COLO668 (cell line): ENCODE results near the gene MCM9.

Experiments
- DNase-seq: peaks from one replicate; lab custom pipeline; 2025; ENCODE audit not compliant: unreplicated experiment; lab: John Stamatoyannopoulos, UW

The MCM9 gene

DNA sequence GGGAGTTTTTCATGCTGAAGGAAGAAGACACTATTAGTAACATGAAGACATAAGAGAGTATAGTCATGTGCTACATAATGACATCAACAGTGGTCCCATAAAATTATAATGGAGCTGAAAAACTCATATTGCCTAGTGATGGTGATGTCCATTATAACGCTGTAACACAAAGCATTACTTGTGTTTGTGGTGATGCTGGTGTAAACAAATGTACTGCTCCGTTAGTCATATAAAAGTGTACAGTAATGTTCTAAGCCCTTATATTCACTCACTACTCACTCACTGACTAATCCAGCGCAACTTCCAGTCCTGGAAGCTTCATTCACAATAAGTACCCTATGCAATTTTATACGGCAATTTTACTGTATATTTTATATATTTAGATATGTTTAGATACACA, 67.8 kb downstream of the MCM9 start:
- DNase-seq: no peak

DNA sequence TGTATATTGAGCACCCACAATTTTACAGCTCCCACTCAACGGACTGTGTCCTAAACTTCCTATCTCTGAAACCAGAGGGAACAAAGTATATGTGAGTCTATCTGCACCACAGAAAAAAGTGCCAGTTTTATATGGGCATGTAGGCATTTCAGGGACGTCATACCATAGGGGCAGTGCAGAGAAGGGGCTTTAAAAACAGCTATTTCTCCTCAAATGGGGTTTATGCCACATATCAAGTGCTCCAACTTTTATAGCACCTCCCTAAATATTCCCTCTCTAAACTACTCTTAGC, 69.9 kb downstream of the MCM9 start:
- DNase-seq: no peak

DNA sequence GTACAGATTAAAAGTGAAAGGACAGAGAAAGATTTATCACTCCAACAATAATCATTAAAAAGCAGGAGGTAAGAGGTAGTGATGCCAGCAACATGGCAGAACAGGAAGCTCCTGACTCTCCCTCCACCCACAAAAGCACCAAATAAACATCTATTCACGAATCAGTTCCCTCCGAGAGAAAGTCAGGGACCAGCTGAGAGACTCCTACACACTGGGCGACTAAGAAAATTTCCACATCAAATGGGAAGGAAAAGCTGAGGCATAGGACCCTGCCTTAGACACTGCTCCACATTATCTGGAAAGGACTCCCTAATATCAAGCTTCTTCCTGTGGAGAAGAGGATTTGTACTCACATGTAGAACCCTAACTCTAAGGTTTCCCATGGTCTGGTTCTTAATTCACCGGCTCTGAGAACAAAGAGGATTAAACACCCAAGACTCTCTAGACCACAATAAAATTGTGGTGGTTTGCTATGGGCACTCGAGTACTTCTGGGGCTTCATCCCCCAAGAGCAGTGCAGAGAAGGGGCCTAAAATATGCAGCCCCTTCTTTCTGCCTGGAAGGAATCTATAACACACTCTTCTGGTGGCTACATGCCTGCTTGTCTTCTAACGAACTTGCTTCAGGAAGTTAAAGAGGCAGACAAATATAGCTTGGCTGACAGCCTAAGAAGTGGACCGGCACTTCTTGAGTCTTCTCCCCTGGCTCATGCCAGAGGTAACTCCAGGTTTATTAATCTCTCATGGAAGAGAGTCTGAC, 70.4 kb downstream of the MCM9 start:
- DNase-seq: no peak

DNA sequence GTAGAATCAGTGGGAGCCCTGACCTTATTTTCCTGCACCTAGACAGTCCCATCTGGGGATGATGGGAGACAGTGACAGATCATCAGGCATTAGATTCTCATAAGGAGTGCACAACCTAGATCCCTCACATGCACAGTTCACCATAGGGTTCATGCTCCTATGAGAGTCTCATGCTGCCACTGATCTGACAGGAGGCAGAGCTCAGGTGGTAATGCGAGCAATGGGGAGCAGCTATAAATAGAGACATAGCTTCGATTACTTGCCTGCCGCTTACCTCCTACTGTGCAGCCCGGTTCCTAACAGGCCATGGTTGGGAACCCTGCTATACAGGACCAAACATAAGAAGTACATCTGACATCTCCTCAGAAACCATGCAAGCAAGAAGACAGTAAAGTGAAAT, 72.5 kb downstream of the MCM9 start:
- DNase-seq: no peak

DNA sequence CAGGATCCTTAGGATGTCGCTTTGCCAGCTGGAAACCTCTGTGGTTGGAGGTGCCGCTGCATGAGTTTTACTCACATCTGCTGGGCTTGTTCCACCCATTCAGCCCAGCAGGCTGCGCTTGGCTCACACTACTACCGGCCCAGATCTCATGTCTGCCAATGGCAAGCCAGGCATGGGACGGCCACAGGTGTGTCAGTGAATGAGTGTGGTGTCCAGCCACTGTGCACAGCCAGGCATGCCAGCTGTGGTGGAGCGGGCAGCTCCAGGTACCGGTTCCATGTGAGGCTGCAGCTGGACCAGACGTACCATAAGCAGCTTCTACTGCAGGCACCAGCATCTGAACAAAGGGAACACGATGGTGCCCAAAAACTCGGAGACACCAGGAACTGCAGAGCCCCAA, 74.1 kb downstream of the MCM9 start:
- DNase-seq: no peak

DNA sequence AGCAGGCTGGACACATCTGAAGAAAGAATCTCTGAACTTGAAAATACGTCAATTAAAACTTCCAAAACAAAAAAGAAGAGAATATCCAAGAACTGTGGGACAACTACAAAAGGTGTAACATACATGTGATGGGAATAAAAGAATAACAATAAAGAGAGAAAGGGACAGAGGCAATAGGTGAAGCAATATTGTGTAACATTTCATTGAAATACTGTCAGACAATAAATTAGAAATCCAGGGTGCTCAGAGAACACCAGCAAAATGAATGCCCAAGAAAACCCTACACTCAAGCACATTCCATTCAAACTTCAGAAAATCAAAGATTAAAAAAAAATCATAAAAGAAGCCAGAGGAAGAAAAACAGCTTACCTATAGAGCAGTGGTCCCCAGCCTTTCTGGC, 74.6 kb downstream of the MCM9 start:
- DNase-seq: no peak

DNA sequence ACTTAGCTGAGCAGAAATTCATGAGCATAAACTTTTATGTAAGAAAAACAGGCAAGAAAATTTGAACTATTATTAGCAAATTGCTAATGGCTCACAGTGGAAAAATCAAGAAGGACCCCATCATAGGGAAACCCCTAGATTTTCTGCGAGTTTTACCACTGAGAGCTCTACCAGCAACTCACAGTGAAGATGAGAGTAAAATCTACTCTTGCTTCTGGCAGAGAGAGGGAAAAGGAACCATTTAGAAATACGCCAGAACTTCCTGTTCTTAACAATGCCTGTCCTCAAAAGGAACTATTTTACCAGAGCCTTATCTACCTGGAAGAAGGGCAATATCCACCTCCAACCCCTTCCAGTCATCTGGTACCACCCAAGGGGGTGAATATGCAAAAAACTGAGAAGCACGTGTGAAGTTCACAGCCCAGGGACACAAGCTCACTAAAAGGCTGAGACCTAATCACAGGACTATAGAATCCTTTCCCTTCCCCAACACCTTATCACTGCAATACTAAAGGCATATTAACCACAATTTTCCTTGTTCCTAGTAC, 75.4 kb downstream of the MCM9 start:
- no peak for DNase-seq

DNA sequence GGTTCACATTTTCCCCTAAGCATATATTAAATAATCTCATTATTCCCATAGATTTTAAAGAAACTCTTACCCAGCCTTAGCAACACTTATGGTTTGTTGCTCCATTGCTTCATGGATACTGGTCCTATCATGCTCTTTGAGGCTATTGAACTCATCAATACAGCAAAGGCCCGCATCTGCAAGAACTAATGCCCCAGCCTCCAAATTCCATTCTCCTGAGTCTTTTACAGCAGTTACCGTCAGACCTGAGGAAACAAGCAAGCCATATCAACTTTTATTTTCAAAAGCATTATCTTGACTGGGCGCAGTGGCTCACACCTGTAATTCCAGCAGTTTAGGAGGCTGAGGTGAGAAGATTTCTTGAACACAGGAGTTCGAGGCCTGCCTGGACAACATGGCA, 78.7 kb downstream of the MCM9 start:
- no peak for DNase-seq

DNA sequence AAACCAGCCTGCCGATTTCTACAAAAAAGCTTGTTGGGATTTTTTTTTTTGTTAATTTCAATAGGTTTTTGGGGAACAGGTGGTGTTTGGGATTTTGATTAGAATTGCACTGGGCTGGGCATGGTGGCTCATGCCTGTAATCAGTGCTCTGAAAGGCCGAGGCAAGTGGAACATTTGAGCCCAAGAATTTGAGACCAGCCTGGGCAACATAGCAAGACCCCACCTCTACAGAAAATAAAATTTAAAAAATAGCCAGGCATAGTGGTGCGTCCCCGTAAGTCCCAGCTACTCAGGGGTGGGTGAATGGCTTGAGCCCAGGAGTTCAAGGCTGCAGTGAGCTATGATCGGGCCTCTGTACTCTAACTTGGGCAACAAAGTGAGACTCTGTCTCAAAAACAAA, 81.6 kb downstream of the MCM9 start:
- DNase-seq: no peak

DNA sequence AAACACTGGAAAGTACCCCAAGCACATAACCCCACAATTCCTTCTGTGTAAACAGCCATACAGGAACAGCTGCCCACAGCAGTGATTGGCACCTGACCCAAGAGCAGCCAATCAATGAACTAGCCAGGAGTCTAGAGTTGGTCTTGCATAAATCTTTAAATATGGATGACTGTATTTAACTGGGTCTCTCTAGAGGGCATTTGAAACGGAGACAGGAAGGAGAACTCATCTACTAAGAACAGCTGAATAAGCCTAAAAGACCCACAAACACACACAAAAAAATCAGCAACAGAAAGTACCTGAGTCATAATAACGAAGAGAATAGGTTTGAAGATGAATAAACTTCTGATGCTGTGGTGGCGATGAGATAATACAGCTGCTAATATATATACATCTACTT, 90.0 kb downstream of the MCM9 start:
- DNase-seq: no peak

DNA sequence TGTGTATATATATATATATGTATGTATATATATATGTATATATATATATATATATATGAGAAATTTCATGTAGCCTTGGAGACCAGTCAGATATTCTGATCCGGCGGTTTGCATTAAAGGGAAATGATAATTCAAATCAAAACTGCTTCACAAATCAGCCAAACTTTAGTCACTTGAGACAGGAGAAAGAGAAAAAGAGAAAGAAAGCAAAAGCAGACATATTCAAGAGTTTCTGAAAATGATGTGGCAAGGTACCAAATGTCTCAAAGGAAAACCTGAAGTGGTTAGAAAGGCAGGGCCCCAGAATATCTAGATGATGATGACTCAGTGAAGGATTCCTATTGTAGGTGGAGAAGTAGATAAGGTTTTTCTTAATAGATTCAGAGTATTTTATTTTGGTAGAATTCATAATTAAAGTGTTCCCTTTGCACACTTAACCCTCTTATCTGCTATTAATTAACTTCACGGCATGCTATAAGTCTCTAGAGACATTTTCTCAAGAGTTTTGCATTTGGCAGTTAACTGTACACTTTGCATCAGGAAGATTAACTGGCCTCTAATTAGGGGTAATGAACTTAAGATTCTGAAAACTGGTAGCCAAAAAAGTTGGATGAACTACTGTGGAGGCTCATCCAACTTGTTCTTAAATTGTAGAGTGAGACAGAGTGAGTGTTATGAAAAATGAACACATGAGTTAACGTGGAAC, 91.1 kb downstream of the MCM9 start:
- no peak for DNase-seq

DNA sequence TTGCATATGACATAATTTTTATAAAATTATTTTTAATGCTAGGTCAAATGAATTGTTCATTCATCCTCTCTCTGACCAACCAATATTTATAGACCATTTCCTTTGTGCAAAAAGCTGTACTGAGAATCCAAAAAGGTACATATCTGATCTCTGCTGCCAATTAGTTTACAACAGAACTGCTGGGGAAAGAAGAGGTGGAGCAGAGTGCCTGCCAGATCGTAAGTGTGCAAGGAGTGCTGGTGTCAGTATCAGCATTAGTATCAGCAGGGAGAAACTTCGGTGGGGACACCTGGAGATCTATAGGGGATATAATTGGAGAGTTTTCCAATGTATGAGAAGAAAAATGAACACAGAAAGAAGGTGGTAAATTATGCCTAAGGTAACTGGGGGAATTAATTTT, 104.3 kb downstream of the MCM9 start:
- DNase-seq: no peak

DNA sequence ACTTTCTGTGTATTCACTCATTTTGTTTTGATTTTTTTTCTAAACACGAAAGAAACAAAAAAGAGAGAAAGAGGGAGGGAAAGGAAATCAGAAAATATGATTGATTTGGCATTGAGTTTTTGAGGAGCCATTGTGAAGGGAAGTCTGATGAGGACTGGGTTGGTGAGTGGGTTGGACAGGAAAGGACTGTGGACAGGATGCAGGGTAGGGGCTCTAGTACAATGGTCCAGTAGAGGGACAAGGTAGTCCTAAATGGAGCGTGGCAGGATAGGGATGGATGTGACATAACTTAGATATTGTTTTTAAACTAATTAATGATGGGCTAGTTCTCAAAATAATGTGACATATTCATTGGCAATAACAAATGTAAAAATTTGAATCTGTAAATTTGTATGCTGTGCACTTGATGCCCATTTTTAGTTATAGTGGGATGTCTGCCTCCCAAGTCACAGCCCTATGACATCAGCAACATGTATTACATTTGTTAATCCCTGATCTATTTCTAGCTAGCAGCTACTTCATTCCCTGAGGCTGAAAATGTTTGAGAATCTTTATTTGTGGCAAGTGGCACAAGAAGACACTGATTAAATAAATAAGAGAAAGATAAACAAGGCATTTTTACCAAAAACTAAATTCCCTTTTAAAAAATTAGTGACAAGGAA, 105.0 kb downstream of the MCM9 start:
- no peak for DNase-seq

DNA sequence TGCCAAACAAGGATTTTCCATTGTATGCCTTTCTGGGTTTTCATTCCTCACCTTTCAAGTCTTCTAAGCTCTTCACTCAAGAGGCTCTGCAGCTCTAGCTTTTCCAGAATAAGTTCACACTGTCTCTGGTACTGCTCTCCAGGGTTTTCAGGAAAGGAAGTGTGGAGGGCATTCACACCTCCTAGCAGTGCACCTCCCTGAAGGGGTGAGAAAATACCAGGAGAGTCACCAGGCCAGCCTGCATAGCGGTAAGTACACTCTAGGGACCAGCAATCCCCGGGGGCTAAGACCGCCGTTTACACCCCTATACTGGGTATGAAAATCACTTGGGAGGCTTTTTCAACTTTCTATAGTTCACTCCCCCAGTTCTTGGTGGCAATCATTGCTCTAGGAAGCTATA, 108.9 kb downstream of the MCM9 start:
- no peak for DNase-seq

DNA sequence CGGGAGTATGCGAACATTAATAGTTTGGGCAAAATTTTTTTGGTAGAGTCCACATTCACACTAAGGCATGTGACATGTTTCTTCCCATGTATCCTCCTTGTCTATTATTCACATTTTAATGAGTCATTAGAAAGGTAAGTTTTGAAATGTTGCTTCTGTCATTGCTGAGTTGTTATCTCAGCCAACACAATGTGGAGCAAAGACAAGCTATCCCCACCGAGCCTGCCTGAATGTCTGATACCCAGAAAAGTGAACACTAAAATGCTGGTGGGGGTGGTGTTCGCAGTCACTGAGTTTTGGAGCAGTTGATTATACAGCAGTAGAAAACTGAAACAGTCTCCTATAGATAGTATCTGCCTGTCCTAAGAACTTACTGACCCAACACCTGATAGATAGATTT, 109.3 kb downstream of the MCM9 start:
- DNase-seq: no peak

DNA sequence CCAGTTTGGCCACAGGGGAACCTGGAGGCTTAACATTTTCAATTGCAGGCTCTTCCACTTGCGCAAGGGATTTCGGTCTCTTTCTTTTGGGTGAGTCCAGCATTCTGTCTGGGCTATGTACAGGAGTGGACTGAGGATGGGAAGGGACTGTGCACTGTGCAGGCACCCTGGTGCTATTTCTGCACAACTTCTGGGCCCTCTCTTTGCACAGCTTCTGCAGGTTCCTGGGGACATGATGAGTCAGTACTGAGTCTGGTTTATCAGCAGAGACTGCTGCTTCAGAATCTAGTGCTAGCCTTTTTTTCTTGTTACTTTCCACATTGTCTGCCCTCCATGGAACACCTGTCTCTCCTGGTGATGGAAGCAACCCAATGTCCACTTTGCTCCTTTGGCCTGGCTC, 119.5 kb downstream of the MCM9 start:
- no peak for DNase-seq

DNA sequence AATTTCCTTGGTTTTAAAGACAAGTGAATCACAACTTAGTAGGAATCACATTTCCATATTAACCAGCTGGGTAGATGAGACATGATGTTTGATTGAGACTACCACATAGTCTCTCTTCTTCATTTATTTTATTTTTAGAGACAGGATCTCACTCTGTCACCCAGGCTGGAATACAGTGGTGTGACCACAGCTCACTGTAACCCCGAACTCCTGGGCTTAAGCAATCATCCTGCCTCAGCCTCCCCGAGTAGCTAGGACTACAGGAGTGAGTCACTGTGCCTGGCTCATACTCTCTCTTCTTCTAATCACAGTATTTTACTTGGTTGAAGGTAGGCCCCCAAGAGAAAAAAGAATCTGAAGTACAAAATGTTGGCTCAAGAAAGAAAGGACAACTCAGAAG, 121.2 kb downstream of the MCM9 start:
- no peak for DNase-seq

DNA sequence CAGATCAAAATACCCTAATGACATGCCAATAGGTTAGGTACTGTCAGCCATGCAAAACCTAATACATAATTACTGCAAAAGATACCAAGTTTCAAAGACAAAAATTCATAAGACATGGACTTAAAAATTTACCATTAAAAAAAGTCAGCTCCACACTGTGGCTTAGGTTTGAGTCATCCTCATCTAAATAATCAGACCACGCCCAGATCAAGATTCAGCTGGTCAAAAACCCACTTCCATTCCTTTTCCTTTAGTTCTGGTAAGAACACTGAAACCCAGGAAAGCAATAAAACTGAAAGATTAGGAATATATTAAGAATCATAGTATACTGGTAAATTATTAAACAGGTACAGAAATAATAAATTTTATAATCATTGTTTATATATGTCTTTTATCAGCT, 122.0 kb downstream of the MCM9 start:
- no peak for DNase-seq

DNA sequence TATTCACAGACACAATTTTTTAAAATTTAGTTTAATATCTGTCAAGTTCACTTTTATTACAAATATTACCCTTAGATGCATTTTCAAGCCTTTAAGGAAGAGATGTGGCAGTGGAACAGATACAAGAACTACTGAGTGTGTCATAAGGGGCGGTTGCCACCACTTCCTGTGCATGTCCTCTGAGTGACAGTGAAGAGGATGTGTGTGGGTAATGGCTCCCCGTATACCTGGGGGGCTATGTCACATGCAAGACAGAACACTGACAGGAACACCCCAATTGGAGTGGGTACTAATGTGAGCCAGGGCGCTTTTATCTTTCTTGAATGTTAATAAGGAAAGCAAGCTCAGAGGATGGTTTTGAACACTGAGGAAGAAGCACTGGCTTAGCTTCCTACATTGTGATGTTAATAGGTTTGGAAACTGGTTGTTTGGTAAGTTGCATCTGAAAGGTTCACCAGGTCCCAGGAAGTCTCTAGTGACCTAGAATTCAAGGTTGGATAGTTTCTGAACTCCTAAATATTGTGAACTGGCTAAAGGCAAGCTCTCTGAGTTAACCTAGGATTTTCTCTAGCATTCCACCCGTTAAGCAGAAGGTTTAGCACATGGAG, 124.4 kb downstream of the MCM9 start:
- DNase-seq: no peak

DNA sequence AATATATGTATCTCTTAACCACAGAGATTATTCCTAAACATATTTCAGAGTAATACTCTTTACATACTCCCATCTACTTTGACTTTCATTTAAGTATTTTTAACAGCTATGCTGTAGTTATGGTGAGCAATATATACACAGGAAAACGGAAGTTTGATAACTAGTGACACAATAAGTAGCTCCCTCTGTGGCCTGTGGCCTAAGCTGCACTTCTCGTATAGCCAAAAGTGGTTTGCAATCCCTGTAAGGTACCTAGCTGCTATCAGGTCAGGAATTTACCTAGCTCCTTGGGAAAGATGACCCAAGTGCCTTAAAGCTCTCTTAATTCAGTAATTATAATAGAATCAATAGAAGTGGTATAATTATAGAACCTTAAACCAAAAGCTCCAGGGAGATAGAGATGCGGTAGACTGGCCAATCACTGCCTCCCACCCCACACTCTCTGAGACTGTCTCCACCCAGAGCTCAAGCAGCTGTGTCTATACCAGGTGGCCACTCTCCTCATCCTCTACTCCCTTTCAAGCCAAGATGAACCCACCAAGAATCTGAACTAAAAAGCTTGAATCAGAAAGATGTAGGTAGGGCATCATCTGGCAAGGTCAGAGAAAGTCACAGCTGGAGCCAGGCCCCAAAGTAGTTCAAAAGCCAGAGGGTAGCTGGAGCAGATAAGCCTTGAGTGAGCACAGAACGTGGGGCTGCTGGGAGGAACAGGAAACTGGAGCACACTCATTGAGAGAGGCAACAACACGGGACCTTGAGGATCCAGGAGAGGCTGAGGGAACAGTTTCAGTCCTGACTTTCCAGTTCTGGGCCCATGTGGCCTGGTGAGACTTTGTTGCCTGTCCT, 125.9 kb downstream of the MCM9 start:
- DNase-seq: no peak

DNA sequence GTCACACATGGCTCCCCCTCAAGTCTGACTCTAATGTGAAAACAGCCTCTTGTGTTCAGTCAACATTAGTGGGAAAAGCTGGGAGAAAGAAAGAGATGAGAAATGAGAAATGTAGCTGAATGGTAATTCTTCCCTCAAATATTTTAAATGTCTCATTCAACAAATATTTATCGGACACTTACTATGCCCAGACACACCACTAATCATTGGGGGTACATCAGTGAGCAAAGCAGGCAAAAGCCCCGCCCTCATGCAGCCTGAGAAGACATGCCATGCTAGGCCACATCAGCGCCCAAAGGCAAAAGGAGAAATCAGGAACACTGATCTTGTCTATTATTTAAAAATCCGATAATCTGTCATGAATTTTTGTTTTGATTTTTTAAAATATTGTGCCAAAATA, 130.9 kb downstream of the MCM9 start:
- DNase-seq: no peak
